ENCODE data around the gene FBXO48.
"Not testable (repeated sequence)": the region's sequence is repeated elsewhere in the genome, so short reads cannot be mapped to it uniquely, and the experiment has no call there.

Gene FBXO48

GRCh38 chr2:68467077-68467960 is at the start of gene FBXO48, which contains the start of gene APLF:
TSS of gene FBXO48 (minus strand) at chr2:68467294. CDS start at chr2:68465145, 2,149 bp downstream.
TSS of gene APLF (plus strand) at chr2:68467585. CDS start at chr2:68467732, 147 bp downstream.
- peak; percentile 98 for DNase-seq

GRCh38 chr2:68516051-68516955 is 49.2 kb upstream of the FBXO48 start:
- DNase-seq = no peak

GRCh38 chr2:68514316-68514929 is 47.3 kb upstream of the FBXO48 start:
- DNase-seq = no peak

GRCh38 chr2:68512966-68513365 is 45.9 kb upstream of the FBXO48 start:
- DNase-seq = no peak

- DNase-seq = no peak
Observed at GRCh38 chr2:68512326-68512725, 45.2 kb upstream of the FBXO48 start.

GRCh38 chr2:68506170-68506569 is 39.1 kb upstream of the FBXO48 start:
- no peak for DNase-seq

DNA sequence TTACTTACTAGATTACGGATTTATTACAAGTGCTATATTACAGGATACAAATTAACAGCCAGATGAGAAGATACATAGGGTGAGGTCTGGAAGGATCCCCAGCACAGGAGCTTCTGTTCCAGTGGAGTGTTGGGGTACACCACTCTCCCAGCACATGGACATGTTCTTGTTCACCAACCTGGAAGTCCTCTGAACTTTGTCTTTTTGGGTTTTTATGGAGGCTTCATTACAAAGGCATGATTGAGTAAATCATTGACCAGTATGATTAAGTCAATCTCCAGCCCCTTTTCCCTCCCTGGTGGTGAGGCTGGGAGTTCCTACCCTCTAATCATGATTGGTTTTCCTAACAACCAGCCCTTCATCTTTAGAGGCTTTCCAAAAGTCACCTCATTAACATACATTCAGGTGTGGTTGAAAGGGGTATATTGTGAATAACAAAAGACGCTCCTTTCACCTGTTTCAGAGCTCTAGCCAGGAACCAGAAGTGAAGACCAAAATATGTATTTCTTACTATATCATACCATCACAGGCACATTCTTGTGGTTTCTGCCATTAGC is 38.6 kb upstream of the FBXO48 start:
- DNase-seq = no peak

DNA sequence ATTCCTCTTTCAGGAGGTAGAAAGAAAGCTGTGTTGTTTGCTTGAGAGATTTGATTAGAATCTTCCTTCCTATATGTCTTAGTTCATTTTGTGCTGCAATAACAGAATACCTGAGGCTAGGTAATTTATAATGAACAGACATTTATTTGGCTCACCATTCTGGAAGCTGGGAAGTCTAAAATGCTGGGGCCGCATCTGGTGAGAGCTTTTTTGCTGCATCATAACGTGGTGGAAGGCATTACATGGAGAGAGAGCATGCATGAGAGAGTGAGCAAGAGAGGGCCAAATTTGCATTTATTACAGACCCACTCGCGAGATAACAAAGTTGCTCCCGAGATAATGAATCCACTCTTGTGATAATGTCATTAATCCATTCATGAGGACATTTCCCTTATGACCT is 34.7 kb upstream of the FBXO48 start:
- no peak for DNase-seq

DNA sequence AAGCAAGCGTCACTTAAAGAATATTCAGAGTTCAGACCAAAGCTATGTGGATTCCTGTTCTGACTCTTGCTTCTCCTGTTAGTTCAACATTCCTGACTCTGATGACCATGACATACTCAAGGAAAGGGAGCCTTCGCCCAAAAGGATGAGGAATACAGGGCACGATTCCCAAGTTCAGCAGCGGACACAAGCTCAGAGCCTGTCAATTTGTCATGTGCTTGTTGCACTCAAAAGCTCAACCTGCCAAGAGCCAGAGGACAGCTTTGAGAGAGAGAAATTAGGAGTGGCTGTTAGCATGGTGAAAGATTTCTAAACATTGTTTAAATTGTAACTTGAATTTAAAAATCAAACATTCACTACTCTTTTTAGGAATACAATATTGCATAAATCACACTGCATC is 33.6 kb upstream of the FBXO48 start:
- DNase-seq = no peak

- DNase-seq = no peak
Observed at GRCh38 chr2:68499133-68499532, 32.0 kb upstream of the FBXO48 start.

DNA sequence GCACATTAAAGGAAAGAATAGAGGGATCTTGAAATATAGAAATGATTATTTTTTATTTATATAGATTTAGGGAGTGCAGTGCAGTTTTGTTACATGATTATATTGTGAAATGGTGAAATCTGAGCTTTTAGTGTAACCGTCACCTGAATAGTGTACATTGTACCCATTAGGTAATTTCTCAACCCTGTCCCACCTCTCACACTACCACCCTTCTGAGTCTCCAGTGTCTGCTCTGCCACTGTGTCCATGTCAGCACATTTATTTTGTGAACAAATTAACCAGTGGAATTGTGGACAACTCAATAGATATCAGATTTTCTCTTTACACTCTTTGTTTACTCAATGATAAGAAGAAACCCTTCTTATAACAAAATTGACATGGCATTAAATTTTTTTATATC is 24.5 kb upstream of the FBXO48 start:
- no peak for DNase-seq

GRCh38 chr2:68489282-68489681 is 22.2 kb upstream of the FBXO48 start:
- no peak for DNase-seq

- not testable (repeated sequence) for DNase-seq
Observed at GRCh38 chr2:68488605-68489004, 21.5 kb upstream of the FBXO48 start.

GRCh38 chr2:68487773-68488355 is 20.8 kb upstream of the FBXO48 start:
- no peak for DNase-seq

GRCh38 chr2:68483011-68483410 is 15.9 kb upstream of the FBXO48 start:
- DNase-seq = no peak

- DNase-seq = no peak
Observed at GRCh38 chr2:68482296-68482820, 15.3 kb upstream of the FBXO48 start.

- DNase-seq = no peak
Observed at GRCh38 chr2:68478688-68479087, 11.6 kb upstream of the FBXO48 start.

- no peak for DNase-seq
Observed at GRCh38 chr2:68476454-68476853, 9.4 kb upstream of the FBXO48 start.

GRCh38 chr2:68475576-68475975 is 8.5 kb upstream of the FBXO48 start:
- no peak for DNase-seq

DNA sequence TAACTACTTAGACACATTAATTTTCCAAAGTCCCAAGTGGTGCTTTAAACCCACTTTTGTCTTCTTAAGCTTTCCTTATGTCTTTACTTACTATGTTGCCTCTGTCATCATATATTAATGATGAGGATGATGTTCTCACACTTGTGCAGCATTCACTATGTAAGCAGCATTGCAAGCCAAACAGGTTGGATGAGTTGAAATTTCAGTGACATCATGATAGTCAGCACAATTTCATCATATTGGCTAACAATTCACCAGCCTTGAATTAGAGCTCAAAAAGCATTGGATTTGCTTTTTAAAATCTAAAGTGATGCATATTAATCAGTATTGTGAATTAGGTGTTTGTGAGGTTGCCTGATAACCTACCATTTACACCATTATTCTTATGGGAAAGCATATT is 8.0 kb upstream of the FBXO48 start:
- no peak for DNase-seq

DNA sequence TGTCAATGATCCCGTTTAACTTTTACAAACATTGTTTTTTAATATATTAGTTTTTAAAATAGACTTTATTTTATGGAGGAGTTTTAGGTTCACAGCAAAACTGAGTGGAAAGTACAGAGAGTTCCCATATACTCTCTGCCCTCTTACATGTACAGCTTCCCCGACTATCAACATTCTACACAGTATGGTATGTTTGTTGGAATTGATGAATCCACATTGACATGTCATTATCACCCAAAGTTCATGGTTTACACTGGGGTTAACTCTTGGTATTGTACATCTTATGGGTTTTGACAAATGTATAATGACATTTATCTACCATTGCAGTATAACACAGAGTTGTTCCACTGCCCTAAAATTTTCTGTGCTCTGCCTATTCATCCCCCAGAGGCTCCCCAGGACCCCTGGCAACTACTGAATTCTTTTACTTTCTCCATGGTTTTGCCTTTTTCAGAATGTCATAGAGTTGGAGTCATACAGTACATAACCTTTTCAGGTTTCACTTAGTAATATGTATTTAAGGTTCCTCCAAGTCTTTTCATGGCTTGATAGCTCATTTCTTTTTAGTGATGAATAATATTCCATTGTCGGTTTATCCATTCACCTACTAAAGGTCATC is 5.8 kb upstream of the FBXO48 start:
- DNase-seq = no peak

- no peak for DNase-seq
Observed at GRCh38 chr2:68471385-68471784, 4.3 kb upstream of the FBXO48 start.
